Thyroid gland (tissue), 4 donors: Measurements from ENCODE around the gene GPR75.

Experiments used
- CTCF ChIP-seq, 6 experiments: fragments of 200-600 bp in 3 of 6; fragments of 450-650 bp in 3 of 6; sonication (generic) in 3 of 6; IDR thresholded peaks; one replicate each; pipeline ENCODE4 v1.5.1; 2016 to 2019; ENCODE audit warnings: antibody characterized with exemption in 6 of 6, mild to moderate bottlenecking in 2 of 6, inconsistent platforms in 1 of 6, moderate library complexity in 1 of 6
- POLR2A ChIP-seq, 2 donors: fragments of 450-650 bp; IDR thresholded peaks; one replicate each; pipeline ENCODE4 v1.6.1; 2017; ENCODE audit warnings: antibody characterized with exemption in 2 of 2, mild to moderate bottlenecking in 2 of 2, moderate library complexity in 1 of 2

- no peak for TF ChIP-seq CTCF (IDR thresholded peaks at IDR 0.05)
- no peak for TF ChIP-seq POLR2A (IDR thresholded peaks at IDR 0.05)
These were observed 11.7 kb downstream of the GPR75 start for GRCh38 chr2:53848062-53848461.
